HFF-Myc (cell line): ENCODE data around the gene AK2.

Experiments used
- DNase-seq: peaks from one replicate; pipeline ENCODE4 v3.0.0-alpha.2; 2011; ENCODE audit warnings: low read depth; ENCODE audit errors: extremely low read depth
- H3K4me3 ChIP-seq: replicated peaks from 2 replicates; pipeline ENCODE4 v1.5.1; 2011; ENCODE audit warnings: low read depth, mild to moderate bottlenecking, control low read depth, low read length
- TF ChIP-seq, protein P1 (sequence below): IDR thresholded peaks from 2 replicates; pipeline ENCODE4 v1.5.1; 2012; ENCODE audit warnings: mild to moderate bottlenecking, low read depth, low read length, control low read depth; ENCODE audit errors: missing control alignments

The AK2 gene

GRCh38 chr1:32971576-32971975, 65.1 kb downstream of the AK2 start:
- no peak for DNase-seq
- H3K4me3 ChIP-seq: no peak overlapping the region
- TF ChIP-seq, protein P1, sequence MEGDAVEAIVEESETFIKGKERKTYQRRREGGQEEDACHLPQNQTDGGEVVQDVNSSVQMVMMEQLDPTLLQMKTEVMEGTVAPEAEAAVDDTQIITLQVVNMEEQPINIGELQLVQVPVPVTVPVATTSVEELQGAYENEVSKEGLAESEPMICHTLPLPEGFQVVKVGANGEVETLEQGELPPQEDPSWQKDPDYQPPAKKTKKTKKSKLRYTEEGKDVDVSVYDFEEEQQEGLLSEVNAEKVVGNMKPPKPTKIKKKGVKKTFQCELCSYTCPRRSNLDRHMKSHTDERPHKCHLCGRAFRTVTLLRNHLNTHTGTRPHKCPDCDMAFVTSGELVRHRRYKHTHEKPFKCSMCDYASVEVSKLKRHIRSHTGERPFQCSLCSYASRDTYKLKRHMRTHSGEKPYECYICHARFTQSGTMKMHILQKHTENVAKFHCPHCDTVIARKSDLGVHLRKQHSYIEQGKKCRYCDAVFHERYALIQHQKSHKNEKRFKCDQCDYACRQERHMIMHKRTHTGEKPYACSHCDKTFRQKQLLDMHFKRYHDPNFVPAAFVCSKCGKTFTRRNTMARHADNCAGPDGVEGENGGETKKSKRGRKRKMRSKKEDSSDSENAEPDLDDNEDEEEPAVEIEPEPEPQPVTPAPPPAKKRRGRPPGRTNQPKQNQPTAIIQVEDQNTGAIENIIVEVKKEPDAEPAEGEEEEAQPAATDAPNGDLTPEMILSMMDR: no peak

- no peak for DNase-seq
- TF ChIP-seq, protein P1: no peak
- H3K4me3 ChIP-seq: no peak overlapping the region
Measured at GRCh38 chr1:32971156-32971555, 65.5 kb downstream of the AK2 start.

- DNase-seq: no peak
- no peak overlapping the region for H3K4me3 ChIP-seq
- TF ChIP-seq, protein P1: no peak
Measured at GRCh38 chr1:32969566-32969965, 67.1 kb downstream of the AK2 start.

- no peak overlapping the region for H3K4me3 ChIP-seq
- no peak for DNase-seq
- TF ChIP-seq, protein P1: no peak
Measured at GRCh38 chr1:32967888-32968568, 68.7 kb downstream of the AK2 start.

GRCh38 chr1:32966900-32967299, 69.8 kb downstream of the AK2 start:
- TF ChIP-seq, protein P1: no peak
- DNase-seq: no peak
- no peak overlapping the region for H3K4me3 ChIP-seq

DNA sequence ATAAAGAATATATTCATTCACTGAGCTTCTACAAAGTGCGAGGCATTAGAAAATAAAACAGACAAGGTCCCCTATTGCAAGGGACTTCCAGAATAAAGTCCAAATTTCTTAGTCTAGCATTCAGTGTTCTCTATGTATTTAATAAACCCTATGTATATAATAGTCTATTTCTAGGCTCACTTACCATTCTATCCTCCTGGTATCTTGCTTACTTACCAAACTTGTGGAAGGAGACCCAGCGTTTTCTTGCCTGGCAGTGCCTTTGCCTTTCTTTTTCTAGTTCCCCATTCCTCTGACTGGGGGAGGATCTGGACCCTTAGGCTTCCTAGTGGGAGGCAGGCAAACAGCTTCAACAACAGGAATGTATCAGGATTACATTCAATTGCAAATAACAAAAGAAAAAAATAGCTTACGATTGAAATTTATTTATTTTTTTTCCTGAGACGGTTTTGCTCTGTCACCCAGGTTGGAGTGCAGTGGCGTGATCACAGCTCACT, 71.4 kb downstream of the AK2 start:
- TF ChIP-seq, protein P1: no peak
- H3K4me3 ChIP-seq: peak overlapping the region; percentile 64
- DNase-seq: no peak
